ENCODE data around the gene TCTN3. TPM values are rescaled to one million over a fixed set of nuclear protein-coding genes. Genes with fewer than 3 reads are reported as not detected.

TCTN3 gene
- total and polyA plus RNA-seq, 2 of the 4 experiments (the other 2 are of a cell fraction): 26.9 to 35.1 TPM

DNA sequence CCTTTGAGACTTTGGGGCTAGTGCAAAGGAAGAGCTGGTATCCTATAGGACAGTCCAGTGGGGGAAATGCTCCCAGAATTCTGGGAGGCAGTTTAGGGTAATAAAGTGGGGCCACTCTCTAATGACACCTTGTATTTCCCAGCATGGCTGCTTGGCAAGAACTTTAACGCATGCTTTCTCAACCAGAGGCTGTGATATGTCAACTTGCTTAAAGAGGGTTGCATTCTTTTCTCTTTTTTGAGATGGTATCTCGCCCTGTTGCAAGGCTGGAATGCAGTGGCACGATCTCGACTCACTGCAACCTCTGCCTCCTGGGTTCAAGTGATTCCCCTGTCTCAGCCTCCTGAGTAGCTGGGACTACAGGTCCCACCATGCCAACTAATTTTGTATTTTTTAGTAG is 75.6 kb downstream of the TCTN3 start:
- POLR2A ChIA-PET (ENCODE audit: unreplicated experiment): no interaction called here
- Histone ChIP-seq H3K56ac (ENCODE audit: extremely low read depth, insufficient read depth, low read length) (no peak overlapping the region), H3K14ac (replicated peaks; ENCODE audit: low read depth, low read length) (no peak overlapping the region), H4K91ac (ENCODE audit: insufficient read depth, low read depth, low read length) (no peak overlapping the region), H2BK20ac (ENCODE audit: low read depth, low read length) (no peak overlapping the region), H3K4me3 (ENCODE audit: insufficient read depth, low read depth, low read length) (no peak overlapping the region), H2BK5ac (ENCODE audit: low read depth, low read length, poor library complexity, severe bottlenecking) (no peak overlapping the region), H3K18ac (ENCODE audit: low read depth, low read length) (no peak overlapping the region), H2AFZ (replicated peaks; ENCODE audit: low read length, poor library complexity) (no peak overlapping the region), H2AK5ac (ENCODE audit: low read depth, low read length) (no peak overlapping the region), H3K9me3 (ENCODE audit: control insufficient read depth, insufficient read depth, low read length) (no peaks in the 10 kb centered on the region), H2BK15ac (ENCODE audit: low read depth, low read length) (no peak overlapping the region), H3K36me3 (ENCODE audit: control insufficient read depth, insufficient read depth, low read length) (peaks cover 56% of the 10 kb centered on the region), H3K9me1 (ENCODE audit: insufficient read depth, low read length) (peaks cover 3% of the 10 kb centered on the region; the same call in 1 of the 2 replicates), H3K27ac (ENCODE audit: insufficient read depth, low read length) (no peak overlapping the region), H4K8ac (ENCODE audit: low read depth in 2 of 2, low read length in 2 of 2) (no peak overlapping the region), H2AK9ac (replicated peaks; ENCODE audit: low read depth, low read length, poor library complexity) (no peak overlapping the region), H3K4ac (ENCODE audit: low read depth, low read length) (no peak overlapping the region), H3K79me1 (ENCODE audit: low read depth in 1 of 2, low read length in 2 of 2) (peaks cover 7 to 16% of the 10 kb centered on the region in 2 experiments; a peak in 3 of 4 replicates), H3K4me2 (ENCODE audit: low read depth, low read length) (no peak overlapping the region), H4K5ac (ENCODE audit: low read depth, low read length) (no peak overlapping the region), H3K23ac (ENCODE audit: low read depth, low read length) (no peak overlapping the region), H2BK120ac (ENCODE audit: low read depth, low read length) (no peak overlapping the region), H3K9ac (ENCODE audit: low read depth, low read length) (no peak overlapping the region), H4K20me1 (ENCODE audit: insufficient read depth, low read length) (no peaks in the 10 kb centered on the region; the same call in 1 of the 2 replicates), H3K27me3 (ENCODE audit: control insufficient read depth, insufficient read depth, low read length) (no peaks in the 10 kb centered on the region), H3K4me1 (ENCODE audit: control insufficient read depth, insufficient read depth, low read length) (no peaks in the 10 kb centered on the region)
- ATAC-seq (ENCODE audit: low read depth) (no peak), DNase-seq (no peak)
- no CpG with 5 or more reads among the region's 4 CpGs for WGBS, 2 experiments (ENCODE audit: extremely low coverage in 2 of 2, insufficient read length in 1 of 2)
- TF ChIP-seq BHLHE40 (IDR thresholded peaks at IDR 0.05; ENCODE audit: low read depth, low read length): no peak
- TF ChIP-seq CTCF (conservative IDR thresholded peaks at IDR 0.05; ENCODE audit: low read depth, low read length): no peak
- no peak for TF ChIP-seq MAZ (IDR thresholded peaks at IDR 0.05; ENCODE audit: borderline replicate concordance, low read depth, low read length)
- intact Hi-C loops (cut with micrococcal nuclease) (no loop called here), in situ Hi-C loops (cut with MboI; ENCODE audit: low sequenced_read_pairs) (no loop called here), dilution Hi-C loops (cut with HindIII; ENCODE audit: low sequenced_read_pairs, unreplicated experiment) (no loop called here)
- CTCF ChIA-PET: no interaction called here
- no TSS peak for BruUV-seq (replicated peaks)
